Sciatic nerve (tissue), 2 donors: ENCODE results near the gene GFPT2. TPM values are rescaled to one million over a fixed set of nuclear protein-coding genes. Genes with fewer than 3 reads are reported as not detected.

Experiments
- ATAC-seq: fragments of 200-7000 bp; cut with Tn5 transposase; one replicate; pipeline ENCODE4 v1.9.1; 2020; ENCODE audit warnings: mild to moderate bottlenecking, moderate library complexity
- DNase-seq: peaks from one replicate; pipeline ENCODE4 v3.0.0-alpha.2; 2020; ENCODE audit warnings: low spot score
- intact Hi-C: fragments of 100-400 bp; cut with DNase I; formaldehyde crosslinking; loops from one replicate; pipeline ENCODE4 v1.14.2; 2022
- total RNA-seq: library from RNA; stranded (reverse); fragmentation: NEBNext Ultra II Directional; extraction: Animal tissue kit (Norgen Biotek cat#: 25700); gene quantifications from one replicate; pipeline ENCODE4 v1.2.1, GENCODE V29; 2021
- donor health status: DM: no; HTN: no; CAD: no.
- donor health status: DM: no; HTN: no; CAD: no.

The GFPT2 gene
- total RNA-seq, 1 donor from 2014 or later: 39.8 TPM

DNA sequence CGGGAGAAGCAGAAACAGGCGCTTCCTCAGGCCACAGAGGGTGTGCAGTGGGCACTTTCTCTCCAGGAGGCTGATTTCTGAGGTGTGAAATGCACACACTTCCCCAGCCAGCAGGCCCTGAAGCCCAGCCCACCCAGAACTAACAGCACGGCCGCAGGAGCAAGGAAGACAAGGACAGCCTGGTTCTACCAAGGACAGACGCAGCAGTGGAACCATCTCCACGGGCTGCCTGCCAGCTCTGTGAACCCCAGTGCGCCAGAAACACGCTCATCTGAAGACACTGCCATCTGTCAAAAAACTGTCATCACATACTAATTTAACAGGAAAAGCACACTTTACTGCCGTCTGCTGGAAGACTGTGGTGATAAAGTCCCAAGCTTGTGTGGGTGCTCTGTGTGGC lies 102.0 kb downstream of the GFPT2 start:
- intact Hi-C loops: no loop called here
- DNase-seq (no peak), ATAC-seq (no peak)

Other genes with a start within 250 kb of the GFPT2 start
- gene RASGEF1C, start 144.1 kb downstream of the GFPT2 start, total RNA-seq: 10.3 TPM
- gene MAPK9, start 61.3 kb downstream of the GFPT2 start, total RNA-seq: 34.4 TPM
- 31.9 TPM for gene CNOT6, start 141.0 kb upstream of the GFPT2 start, total RNA-seq
- gene SCGB3A1, start 238.2 kb upstream of the GFPT2 start, total RNA-seq: not detected